ENCODE data around the gene TCF21. TPM values are rescaled to one million over a fixed set of nuclear protein-coding genes. Genes with fewer than 3 reads are reported as not detected.

Gene TCF21
- total and polyA plus RNA-seq, 7 donors = 3.1 to 24.5 (median 16.3) TPM

GRCh38 chr6:133939778-133940667 lies 51.1 kb downstream of the TCF21 start:
- 63 to 80% methylated on average over 8 of the region's 8 CpGs for WGBS, 2 donors
- no peaks in the 10 kb centered on the region for H3K4me1 ChIP-seq
- TF ChIP-seq POLR2AphosphoS5 (IDR thresholded peaks at IDR 0.05) = no peak
- no peak for TF ChIP-seq POLR2A (IDR thresholded peaks at IDR 0.05)
- no peak for TF ChIP-seq CTCF (IDR thresholded peaks at IDR 0.05)
- no peak for TF ChIP-seq EP300 (IDR thresholded peaks at IDR 0.05)
- H3K4me3 ChIP-seq = no peak overlapping the region
- peaks cover 0 to 5% (median 0%) of the 10 kb centered on the region in 4 donors for H3K9me3 ChIP-seq
- peaks cover 0 to 3% (median 0%) of the 10 kb centered on the region in 3 donors for H3K27me3 ChIP-seq
- H3K36me3 ChIP-seq = no peaks in the 10 kb centered on the region
- no peak overlapping the region for H3K27ac ChIP-seq
- no peak for DNase-seq
- intact Hi-C loops (cut with DNase I) = no loop called here

Other genes with a start within 250 kb of the TCF21 start
- 10 to 100 TPM in 1 of 4 donors, 1 to 10 TPM in 3; 6.6 to 13.2 (median 8.4) TPM for gene TBPL1, start 64.1 kb downstream of the TCF21 start, total RNA-seq
- 10 to 100 TPM; 22.8 to 26.4 (median 26.2) TPM for gene TBPL1, start 64.1 kb downstream of the TCF21 start, polyA plus RNA-seq
- 10 to 100 TPM in 2 of 4 donors, 1 to 10 TPM in 2; 4.6 to 20.7 (median 10.9) TPM for gene SLC2A12, start 163.5 kb downstream of the TCF21 start, total RNA-seq
- gene SLC2A12, start 163.5 kb downstream of the TCF21 start, polyA plus RNA-seq = under 1 TPM in 2 of 3 donors, not detected in 1; under 0.01 to 0.32 TPM

Measured in sigmoid colon (tissue), 7 donors.